BJ (cell line): ENCODE measurements around the gene CCDC15. TPM values are rescaled to one million over a fixed set of nuclear protein-coding genes. Genes with fewer than 3 reads are reported as not detected.

Experiments
- CTCF ChIA-PET: fragments of 350-600 bp; formaldehyde crosslinking; extraction: SDS; loops from one replicate; lab custom pipeline; 2021; ENCODE audit warnings: antibody characterized with exemption, inconsistent platforms; lab: Yijun Ruan, JAX
- POLR2A ChIA-PET: fragments of 300-600 bp; sonication (Branson Sonifier 250); formaldehyde crosslinking; extraction: SDS; loops from one replicate; lab custom pipeline; 2021; ENCODE audit warnings: antibody characterized with exemption; lab: Charles Lee
- DNase-seq: peaks from one replicate; pipeline ENCODE4 v3.0.0-alpha.2; 2011; ENCODE audit warnings: low read depth
- H3K27me3 ChIP-seq: 2 replicates; pipeline ENCODE4 v1.6.0; 2011; ENCODE audit warnings: low read length; ENCODE audit not compliant: control insufficient read depth, insufficient read depth
- H3K36me3 ChIP-seq: 2 replicates; pipeline ENCODE4 v1.5.1; 2011; ENCODE audit warnings: low read length; ENCODE audit not compliant: control insufficient read depth, insufficient read depth
- H3K4me3 ChIP-seq: 2 replicates; pipeline ENCODE4 v1.5.1; 2011; ENCODE audit warnings: low read depth, mild to moderate bottlenecking, control low read depth, low read length
- CTCF ChIP-seq: IDR thresholded peaks from 2 replicates; pipeline ENCODE4 v1.5.1; 2011; ENCODE audit warnings: low read depth, mild to moderate bottlenecking, control low read depth, inconsistent platforms, low read length, moderate library complexity; ENCODE audit not compliant: insufficient read depth
- polyA plus RNA-seq: library from polyadenylated mRNA; depleted of rRNA; stranded (reverse); fragments of >200 nt; gene quantifications from 2 replicates; pipeline ENCODE4 v1.2.3, GENCODE V29; 2011

Gene CCDC15
- polyA plus RNA-seq, 1 experiment, result 0.66 TPM

- CTCF ChIA-PET, result interaction anchor here (1.1 to 1.9 kb wide), 4 partner anchors 12 to 76 kb away, joined by 3 to 9 read pairs (median 4); partner anchors contain the start of gene CCDC15
- TF ChIP-seq CTCF, result no peak
- POLR2A ChIA-PET, result no interaction called here
- DNase-seq, result no peak
- Histone ChIP-seq H3K27me3 (no peaks in the 10 kb centered on the region), H3K4me3 (no peak overlapping the region), H3K36me3 (no peaks in the 10 kb centered on the region)
Measured at GRCh38 chr11:124942466-124943253, 11.3 kb upstream of the CCDC15 start.

GRCh38 chr11:124943254-124943616 is 10.8 kb upstream of the CCDC15 start:
- ChIA-PET CTCF (interaction anchor here (1.2 to 1.6 kb wide), 3 partner anchors 10 to 67 kb away, joined by 3 to 6 read pairs (median 3); no protein-coding TSS in a partner anchor), POLR2A (no interaction called here)
- Histone ChIP-seq H3K4me3 (no peak overlapping the region), H3K27me3 (no peaks in the 10 kb centered on the region), H3K36me3 (no peaks in the 10 kb centered on the region)
- no peak for DNase-seq
- no peak for TF ChIP-seq CTCF

- TF ChIP-seq CTCF, result no peak
- H3K36me3 ChIP-seq, result no peaks in the 10 kb centered on the region
- POLR2A ChIA-PET, result interaction anchor here (0.6 kb wide), 1 partner anchor 270 kb away, joined by 4 read pairs; the partner anchor contains the start of gene SPA17
- CTCF ChIA-PET, result interaction anchor here (1.0 to 2.1 kb wide), 5 partner anchors 9 to 107 kb away, joined by 3 to 6 read pairs (median 3); partner anchors contain the start of gene HEPACAM
- H3K27me3 ChIP-seq, result no peaks in the 10 kb centered on the region
- no peak overlapping the region for H3K4me3 ChIP-seq
- DNase-seq, result no peak
Measured at GRCh38 chr11:124943741-124944140, 10.3 kb upstream of the CCDC15 start.

GRCh38 chr11:124944565-124944964 is 9.4 kb upstream of the CCDC15 start:
- ChIA-PET POLR2A (no interaction called here), CTCF (interaction anchor here (1.0 to 2.1 kb wide), 4 partner anchors 9 to 108 kb away, joined by 3 to 6 read pairs (median 4); partner anchors contain the start of gene HEPACAM)
- H3K36me3 ChIP-seq, result no peaks in the 10 kb centered on the region
- no peak overlapping the region for H3K4me3 ChIP-seq
- DNase-seq, result no peak
- H3K27me3 ChIP-seq, result no peaks in the 10 kb centered on the region
- TF ChIP-seq CTCF, result no peak

GRCh38 chr11:124945826-124946225 is 8.2 kb upstream of the CCDC15 start:
- TF ChIP-seq CTCF, result no peak
- POLR2A ChIA-PET, result no interaction called here
- no peak overlapping the region for H3K4me3 ChIP-seq
- DNase-seq, result no peak
- no peaks in the 10 kb centered on the region for H3K27me3 ChIP-seq
- CTCF ChIA-PET, result interaction anchor here (0.7 to 2.1 kb wide), 3 partner anchors 11 to 237 kb away, joined by 3 to 6 read pairs (median 4); partner anchors contain the start of gene HEPACAM
- no peaks in the 10 kb centered on the region for H3K36me3 ChIP-seq
